Naive thymus-derived CD8-positive, alpha-beta T cell (primary cell): ENCODE results near the gene SORL1. TPM values are rescaled to one million over a fixed set of nuclear protein-coding genes. Genes with fewer than 3 reads are reported as not detected.
A peak's percentile ranks its signal among the peaks of the same experiment; 100 is the strongest.

Experiments used
- ATAC-seq, 2 donors: fragments of 150-1000 bp; cut with Tn5 transposase in 1 of 2; sonication (Bioruptor Pico), chemical (Tn5 transposase) in 1 of 2; 1 replicate in 1 of 2; 2 replicates in 1 of 2; pipeline ENCODE4 v1.10.0; 2021; ENCODE audit warnings: mild to moderate bottlenecking in 2 of 2, moderate library complexity in 2 of 2
- POLR2A ChIA-PET: fragments of 350-600 bp; sonication (Branson Sonifier 250); formaldehyde crosslinking; loops from one replicate; lab custom pipeline; 2021; ENCODE audit warnings: antibody characterized with exemption; lab: Charles Lee
- DNase-seq, 10 donors: peaks; one replicate each; pipeline versions ENCODE4 v3.0.0 to v3.0.0-alpha.2; 2020 to 2022
- H3K27ac Mint-ChIP-seq, 10 donors: one replicate each; pipeline ENCODE4 v1.8.0; 2020 to 2022; ENCODE audit warnings: mild to moderate bottlenecking in 10 of 10, mixed read lengths in 10 of 10, moderate library complexity in 4 of 10, inconsistent platforms in 1 of 10
- H3K27me3 Mint-ChIP-seq, 5 donors: one replicate each; pipeline ENCODE4 v1.8.0; 2021 to 2022; ENCODE audit warnings: mixed read lengths in 5 of 5
- H3K36me3 Mint-ChIP-seq, 3 donors: one replicate each; pipeline ENCODE4 v1.8.0; 2020 to 2022; ENCODE audit warnings: mixed read lengths in 3 of 3, mild to moderate bottlenecking in 2 of 3, inconsistent platforms in 1 of 3
- H3K4me1 Mint-ChIP-seq, 4 donors: one replicate each; pipeline ENCODE4 v1.8.0; 2021 to 2022; ENCODE audit warnings: mixed read lengths in 4 of 4
- H3K4me3 Mint-ChIP-seq, 10 donors: one replicate each; pipeline ENCODE4 v1.8.0; 2020 to 2022; ENCODE audit warnings: mild to moderate bottlenecking in 10 of 10, mixed read lengths in 10 of 10, moderate library complexity in 6 of 10, inconsistent platforms in 1 of 10
- H3K9me3 Mint-ChIP-seq, 9 donors: one replicate each; pipeline ENCODE4 v1.8.0; 2020 to 2022; ENCODE audit warnings: mixed read lengths in 9 of 9, mild to moderate bottlenecking in 3 of 9, inconsistent platforms in 1 of 9, moderate library complexity in 1 of 9
- polyA plus RNA-seq, 3 donors: library from polyadenylated mRNA; unstranded; fragments of 300-500 nt; fragmentation: Illumina TruSeq; gene quantifications; one replicate each; pipeline ENCODE4 v1.2.3, GENCODE V29; 2021
- total RNA-seq, 8 experiments: library from RNA in 2 of 8; stranded (reverse) in 2 of 8; gene quantifications; one replicate each; pipeline ENCODE4 v1.2.3 and lab custom pipeline; 2021 to 2026

The SORL1 gene
- total and polyA plus RNA-seq, 5 experiments from 2014 or later, result 157 to 419 (median 230) TPM

DNA sequence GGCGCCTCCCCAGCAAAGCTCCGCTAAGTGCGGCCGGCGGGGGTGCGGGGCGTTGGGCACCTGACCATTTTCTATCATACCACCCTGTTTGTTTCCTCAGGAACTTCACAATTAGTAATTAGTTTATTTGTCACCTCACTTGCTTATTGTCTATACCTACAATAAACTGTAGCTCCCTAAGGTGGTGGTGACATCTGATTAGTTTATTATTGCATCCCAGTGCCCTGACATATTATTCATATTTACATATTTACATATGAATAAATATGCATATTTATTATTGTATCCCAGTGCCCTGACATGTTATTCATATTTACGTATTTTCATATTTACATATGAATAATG is 24.7 kb upstream of the SORL1 start:
- ATAC-seq (no peak), DNase-seq (no peak)
- POLR2A ChIA-PET, result interaction anchor here (0.6 to 14.3 kb wide), 15 partner anchors 10 to 1235 kb away, joined by 3 to 275 read pairs (median 4); partner anchors contain the start of genes SC5D, SORL1 and SORL1-AS1
- Mint-ChIP-seq H3K27me3 (no peaks in the 10 kb centered on the region), H3K9me3 (peaks cover 0 to 3% (median 0%) of the 10 kb centered on the region in 9 donors), H3K36me3 (peaks cover 0 to 5% (median 3%) of the 10 kb centered on the region in 3 donors), H3K27ac (peak overlapping the region in 1 of 10 donors; percentile 79), H3K4me3 (peak overlapping the region in 8 of 10 donors; percentile 40 to 77 (median 66)), H3K4me1 (peaks cover 27 to 73% (median 48%) of the 10 kb centered on the region in 4 donors)

DNA sequence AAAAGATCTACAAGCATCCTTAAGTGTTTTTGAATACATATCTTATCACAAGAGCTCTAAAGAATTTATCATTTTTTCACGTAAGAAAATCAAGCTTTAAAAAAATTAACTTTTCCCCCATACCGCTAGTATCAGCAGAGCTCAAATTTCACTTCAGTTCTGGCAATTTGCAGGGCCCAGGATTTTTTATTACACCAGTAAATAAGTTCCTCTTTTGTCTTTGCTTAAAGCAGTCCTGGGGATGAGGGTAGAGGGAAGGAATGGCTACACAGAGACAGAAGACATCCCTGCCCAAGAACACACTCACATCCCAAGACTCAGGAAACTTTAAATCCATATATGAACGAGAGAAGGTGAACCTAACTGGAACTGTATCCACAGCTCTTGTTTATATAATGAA is 22.6 kb upstream of the SORL1 start:
- Mint-ChIP-seq H3K9me3 (peaks cover 0 to 3% (median 0%) of the 10 kb centered on the region in 9 donors), H3K4me3 (no peak overlapping the region), H3K36me3 (peaks cover 0 to 5% (median 3%) of the 10 kb centered on the region in 3 donors), H3K27me3 (no peaks in the 10 kb centered on the region), H3K27ac (peak overlapping the region in 2 of 10 donors; percentile 24 to 47), H3K4me1 (peaks cover 15 to 53% (median 27%) of the 10 kb centered on the region in 4 donors)
- DNase-seq (no peak), ATAC-seq (no peak)
- POLR2A ChIA-PET, result interaction anchor here (0.7 to 14.3 kb wide), 4 partner anchors 7 to 62 kb away, joined by 3 to 275 read pairs (median 4); partner anchors contain the start of genes SORL1 and SORL1-AS1

DNA sequence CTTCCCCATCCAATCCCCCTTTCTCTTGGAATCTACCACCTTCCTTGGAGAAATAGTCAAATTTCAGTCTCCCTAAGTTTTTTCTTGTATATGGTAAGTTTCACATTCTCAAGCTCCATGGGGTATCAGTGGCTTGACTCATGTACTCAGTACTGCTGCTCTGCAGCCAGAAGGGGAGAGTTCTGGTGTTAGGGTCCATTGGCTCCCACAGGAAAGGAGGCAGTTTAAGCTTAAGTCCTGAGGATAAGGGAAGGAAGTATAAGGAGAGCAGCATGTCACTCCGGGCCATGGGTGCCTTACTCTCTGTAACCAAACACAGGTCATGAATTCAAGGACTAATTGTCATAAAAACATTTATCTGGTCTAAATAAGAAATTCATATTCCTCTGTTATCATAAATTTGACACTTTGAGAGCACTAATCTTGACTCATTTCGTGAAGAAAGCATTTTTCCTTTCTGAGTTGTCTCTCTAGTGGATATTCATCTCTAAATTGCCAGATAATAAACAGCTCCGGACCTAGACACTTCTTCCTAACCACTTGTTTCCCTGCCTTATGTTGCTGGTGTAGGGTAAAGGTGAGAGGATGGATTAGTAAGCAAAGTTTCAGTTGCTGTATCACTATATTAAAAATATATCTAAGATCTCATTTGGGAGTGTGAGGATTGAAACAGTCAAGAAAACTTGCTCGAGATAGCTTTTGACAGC is 20.1 kb upstream of the SORL1 start:
- Mint-ChIP-seq H3K27ac (peak overlapping the region in 8 of 10 donors; percentile 15 to 69 (median 54)), H3K27me3 (no peaks in the 10 kb centered on the region), H3K36me3 (peaks cover 0 to 3% (median 0%) of the 10 kb centered on the region in 3 donors), H3K4me1 (peaks cover 12 to 59% (median 32%) of the 10 kb centered on the region in 4 donors), H3K9me3 (no peaks in the 10 kb centered on the region), H3K4me3 (no peak overlapping the region)
- no peak for DNase-seq
- ATAC-seq, result no peak
- POLR2A ChIA-PET, result interaction anchor here (0.9 to 14.3 kb wide), 3 partner anchors 9 to 14 kb away, joined by 3 to 275 read pairs (median 3); partner anchors contain the start of genes SORL1 and SORL1-AS1

DNA sequence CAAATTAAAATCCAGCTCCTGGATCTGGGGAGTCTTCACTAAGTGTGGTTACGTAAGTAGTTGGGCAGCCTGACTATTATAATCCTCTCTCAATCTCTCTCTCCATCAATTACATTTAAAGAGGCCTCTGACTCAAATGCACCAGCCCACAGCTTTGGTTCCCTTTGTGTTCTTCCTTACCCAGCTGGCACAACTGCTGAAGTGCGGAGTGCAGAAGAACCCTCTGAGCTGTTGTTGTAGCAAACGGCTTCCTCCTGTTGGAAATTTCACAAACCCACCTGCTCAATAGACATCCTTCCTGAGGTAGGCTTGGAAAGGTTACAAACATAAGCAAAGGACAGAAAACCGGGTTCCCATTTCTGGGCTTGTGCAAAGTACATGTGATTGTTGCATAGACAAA is 17.0 kb upstream of the SORL1 start:
- no peaks in the 10 kb centered on the region for H3K27me3 Mint-ChIP-seq
- POLR2A ChIA-PET, result interaction anchor here (0.6 to 14.3 kb wide), 4 partner anchors 11 to 625 kb away, joined by 3 to 275 read pairs (median 3); partner anchors contain the start of genes SORL1 and SORL1-AS1
- peaks cover 13 to 50% (median 46%) of the 10 kb centered on the region in 4 donors for H3K4me1 Mint-ChIP-seq
- H3K9me3 Mint-ChIP-seq, result no peaks in the 10 kb centered on the region
- no peak overlapping the region for H3K4me3 Mint-ChIP-seq
- H3K27ac Mint-ChIP-seq, result peak overlapping the region in 9 of 10 donors; percentile 5 to 83 (median 44)
- DNase-seq, result no peak
- H3K36me3 Mint-ChIP-seq, result peaks cover 0 to 5% (median 5%) of the 10 kb centered on the region in 3 donors
- no peak for ATAC-seq

DNA sequence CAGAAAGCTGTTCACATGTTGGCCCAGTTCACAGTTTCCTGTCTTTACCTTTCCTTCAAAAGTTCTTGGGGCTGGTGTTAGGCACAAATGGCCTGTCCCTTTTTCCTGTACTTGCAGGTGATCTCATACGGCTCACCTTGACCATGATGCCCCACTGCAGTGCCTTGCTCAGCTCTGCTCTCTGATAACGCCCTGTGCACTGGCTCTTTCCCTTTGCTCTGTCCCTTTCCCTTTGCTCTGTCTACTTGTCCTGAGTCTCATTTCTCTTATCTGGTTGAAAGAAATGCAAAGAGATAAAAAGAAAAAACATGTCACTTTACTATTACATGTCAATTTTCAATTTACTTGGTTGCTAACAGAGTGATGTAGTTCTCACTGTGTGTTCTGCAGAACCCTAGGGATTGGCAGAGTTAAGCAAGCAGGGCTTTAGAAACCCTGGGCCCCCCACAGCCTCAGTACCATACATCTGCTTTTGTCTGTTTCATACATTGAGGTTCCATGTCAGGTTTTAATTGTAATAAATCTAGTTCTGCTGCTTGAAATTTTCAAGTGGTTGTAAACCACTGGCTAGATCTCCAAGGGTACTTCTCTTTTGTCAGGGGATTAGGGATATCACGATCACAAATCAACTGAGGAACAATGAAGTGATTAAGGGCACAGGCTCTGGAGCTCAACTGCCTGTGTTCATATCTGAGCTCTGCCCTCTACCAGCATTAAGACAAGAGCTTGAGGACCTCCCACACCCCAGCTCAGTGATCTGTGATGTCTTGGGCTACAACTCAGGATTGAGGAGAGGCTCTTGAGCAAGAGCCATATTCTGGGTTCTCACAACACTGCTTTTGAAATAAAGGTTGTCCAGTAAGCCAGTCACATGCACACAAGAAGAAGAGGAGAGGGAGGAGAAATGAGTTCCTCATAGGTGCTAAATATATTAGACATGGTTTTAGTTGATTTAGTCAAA is 16.3 kb upstream of the SORL1 start:
- H3K27me3 Mint-ChIP-seq, result no peaks in the 10 kb centered on the region
- DNase-seq, result no peak
- H3K36me3 Mint-ChIP-seq, result peaks cover 0 to 5% (median 5%) of the 10 kb centered on the region in 3 donors
- no peaks in the 10 kb centered on the region for H3K9me3 Mint-ChIP-seq
- no peak for ATAC-seq
- peaks cover 14 to 57% (median 46%) of the 10 kb centered on the region in 4 donors for H3K4me1 Mint-ChIP-seq
- POLR2A ChIA-PET, result interaction anchor here (0.6 to 14.3 kb wide), 4 partner anchors 11 to 625 kb away, joined by 3 to 275 read pairs (median 3); partner anchors contain the start of genes SORL1 and SORL1-AS1
- peak overlapping the region; percentile 5 to 73 (median 40) for H3K27ac Mint-ChIP-seq
- H3K4me3 Mint-ChIP-seq, result no peak overlapping the region

DNA sequence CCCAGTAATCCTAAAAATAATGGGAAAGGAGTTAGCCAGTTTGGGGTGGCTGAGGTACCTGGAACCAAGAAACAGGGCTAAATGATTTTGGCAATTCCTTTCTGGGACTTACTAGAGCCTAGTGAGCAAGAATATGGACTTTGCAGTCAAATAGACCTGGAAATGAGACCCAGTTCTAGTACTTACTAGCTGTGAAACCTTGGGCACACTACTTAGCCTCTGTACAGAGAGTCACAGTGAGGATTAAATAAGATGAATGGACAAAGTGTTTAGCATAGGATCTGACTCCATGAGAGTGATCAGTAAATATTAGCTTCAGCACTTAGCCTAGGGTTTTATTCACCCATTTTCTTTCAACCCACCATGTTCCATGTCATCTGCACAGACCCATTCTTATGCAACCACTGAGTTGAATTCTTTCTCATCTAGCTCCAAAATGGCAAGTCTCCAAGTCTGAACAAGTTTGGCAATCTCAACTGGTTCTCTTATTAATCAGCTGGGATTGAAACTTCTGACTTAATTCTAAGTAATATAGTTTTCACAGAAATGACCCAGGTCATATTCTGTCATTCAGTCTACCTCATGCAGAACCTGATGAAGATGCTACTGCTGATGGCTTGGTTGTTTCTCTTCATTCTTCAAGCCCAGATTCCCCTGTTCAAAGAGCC is 15.0 kb upstream of the SORL1 start:
- DNase-seq, result no peak
- peak overlapping the region in 4 of 10 donors; percentile 15 to 52 (median 29) for H3K27ac Mint-ChIP-seq
- ATAC-seq, result no peak
- no peaks in the 10 kb centered on the region for H3K27me3 Mint-ChIP-seq
- H3K4me3 Mint-ChIP-seq, result no peak overlapping the region
- peaks cover 0 to 12% (median 7%) of the 10 kb centered on the region in 3 donors for H3K36me3 Mint-ChIP-seq
- POLR2A ChIA-PET, result interaction anchor here (0.5 to 14.3 kb wide), 2 partner anchors 8 to 9 kb away, joined by 4 to 275 read pairs; partner anchors contain the start of genes SORL1 and SORL1-AS1
- H3K9me3 Mint-ChIP-seq, result no peaks in the 10 kb centered on the region
- H3K4me1 Mint-ChIP-seq, result peaks cover 14 to 52% (median 47%) of the 10 kb centered on the region in 4 donors

DNA sequence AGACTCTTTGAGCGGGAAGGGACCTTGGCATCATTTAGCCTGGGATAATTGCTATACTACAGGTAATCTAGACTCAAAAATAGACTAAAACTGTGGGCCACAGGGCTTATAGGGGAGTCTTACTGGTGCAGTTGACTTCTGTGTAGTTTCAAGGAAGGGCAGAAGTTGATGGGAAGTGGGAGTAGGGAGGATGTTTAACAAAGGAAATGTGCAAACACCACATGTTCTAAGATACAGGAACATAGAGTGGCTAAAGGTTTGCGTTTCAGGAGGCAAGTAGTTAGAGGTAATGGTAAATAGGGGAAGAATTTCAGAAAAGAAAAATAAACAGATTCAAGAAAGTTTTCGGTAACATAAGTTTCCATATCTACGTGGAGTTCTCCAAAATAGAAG is 14.4 kb upstream of the SORL1 start:
- DNase-seq (no peak), ATAC-seq (no peak)
- peak overlapping the region in 3 of 10 donors; percentile 15 to 36 (median 16) for H3K27ac Mint-ChIP-seq
- no peaks in the 10 kb centered on the region for H3K9me3 Mint-ChIP-seq
- H3K4me1 Mint-ChIP-seq, result peaks cover 14 to 52% (median 47%) of the 10 kb centered on the region in 4 donors
- no peaks in the 10 kb centered on the region for H3K27me3 Mint-ChIP-seq
- no peak overlapping the region for H3K4me3 Mint-ChIP-seq
- POLR2A ChIA-PET, result interaction anchor here (1.3 to 14.3 kb wide), 2 partner anchors 9 to 10 kb away, joined by 4 to 275 read pairs; partner anchors contain the start of genes SORL1 and SORL1-AS1
- peaks cover 0 to 13% (median 10%) of the 10 kb centered on the region in 3 donors for H3K36me3 Mint-ChIP-seq

DNA sequence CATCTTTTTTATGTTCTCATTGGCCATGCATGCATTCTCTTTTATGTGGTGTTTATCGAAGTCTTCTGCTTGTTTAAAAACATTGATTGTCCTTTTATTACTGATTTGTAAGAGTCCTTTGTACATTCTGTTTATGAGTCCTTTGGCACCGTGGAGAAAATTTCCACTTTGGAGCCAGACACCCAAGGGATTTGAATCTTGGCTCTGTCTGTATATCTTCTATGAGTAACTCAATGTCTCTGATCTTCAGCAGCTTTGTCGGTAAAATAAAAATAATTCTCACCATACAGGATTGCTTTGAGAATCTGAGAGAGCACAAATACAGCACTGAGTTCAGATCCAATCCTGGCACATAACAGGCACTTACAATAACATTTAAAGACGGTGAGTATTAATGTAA is 12.8 kb upstream of the SORL1 start:
- Mint-ChIP-seq H3K4me1 (peaks cover 17 to 61% (median 55%) of the 10 kb centered on the region in 4 donors), H3K27ac (no peak overlapping the region), H3K36me3 (peaks cover under 1 to 19% (median 17%) of the 10 kb centered on the region in 3 donors), H3K9me3 (no peaks in the 10 kb centered on the region), H3K27me3 (no peaks in the 10 kb centered on the region), H3K4me3 (no peak overlapping the region)
- no peak for ATAC-seq
- no peak for DNase-seq
- POLR2A ChIA-PET, result interaction anchor here (5.0 kb wide), 1 partner anchor 12 kb away, joined by 28 read pairs; the partner anchor contains the start of genes SORL1 and SORL1-AS1

DNA sequence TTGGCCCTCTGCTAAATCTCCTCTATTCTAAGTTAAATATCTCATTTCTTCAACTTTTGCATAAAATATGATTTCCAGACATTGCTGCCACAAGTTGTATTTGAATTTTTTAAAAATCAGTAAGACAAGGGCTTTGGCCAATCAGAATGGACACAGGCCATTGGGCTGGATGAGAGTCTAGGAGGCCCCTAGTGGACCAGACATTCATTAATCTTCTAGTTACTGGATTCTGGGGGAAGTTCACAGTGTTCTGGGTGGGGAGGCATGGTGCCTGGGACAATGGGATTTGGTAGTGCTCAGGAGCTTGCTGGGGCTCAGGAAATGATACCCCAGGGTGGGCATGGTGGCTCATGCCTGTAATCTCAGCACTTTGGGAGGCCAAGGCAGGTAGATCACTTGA is 12.4 kb upstream of the SORL1 start:
- Mint-ChIP-seq H3K9me3 (no peaks in the 10 kb centered on the region), H3K4me3 (no peak overlapping the region), H3K36me3 (peaks cover 3 to 23% (median 21%) of the 10 kb centered on the region in 3 donors), H3K27ac (no peak overlapping the region), H3K4me1 (peaks cover 19 to 62% (median 56%) of the 10 kb centered on the region in 4 donors), H3K27me3 (no peaks in the 10 kb centered on the region)
- DNase-seq (no peak), ATAC-seq (no peak)
- POLR2A ChIA-PET, result interaction anchor here (5.0 to 13.8 kb wide), 2 partner anchors 8 to 12 kb away, joined by 28 to 275 read pairs; partner anchors contain the start of genes SORL1 and SORL1-AS1

DNA sequence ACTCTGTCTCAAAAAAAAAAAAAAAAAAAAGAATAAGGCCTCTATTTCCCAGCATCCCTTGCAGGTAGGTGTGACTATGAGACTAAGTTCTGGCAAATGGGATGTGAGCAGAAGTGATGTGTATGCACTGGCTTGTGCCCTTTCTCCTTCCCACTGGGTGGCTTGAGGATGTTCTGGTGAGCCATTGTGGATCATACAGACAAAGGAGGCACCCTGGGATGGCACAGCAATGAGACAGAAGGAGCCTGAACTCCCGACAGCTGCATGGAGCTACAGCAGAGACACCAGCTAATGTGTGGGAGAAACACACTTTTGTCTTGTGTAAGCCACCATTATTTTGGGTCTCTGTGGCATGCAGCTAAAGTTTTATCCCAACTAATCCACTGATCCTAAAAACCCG is 10.6 kb upstream of the SORL1 start:
- H3K36me3 Mint-ChIP-seq, result peaks cover 13 to 40% (median 21%) of the 10 kb centered on the region in 3 donors
- H3K27me3 Mint-ChIP-seq, result no peaks in the 10 kb centered on the region
- H3K4me1 Mint-ChIP-seq, result peaks cover 21 to 62% (median 56%) of the 10 kb centered on the region in 4 donors
- POLR2A ChIA-PET, result interaction anchor here (0.7 to 13.8 kb wide), 3 partner anchors 10 to 49 kb away, joined by 3 to 275 read pairs (median 28); partner anchors contain the start of genes SORL1 and SORL1-AS1
- no peak overlapping the region for H3K4me3 Mint-ChIP-seq
- no peak overlapping the region for H3K27ac Mint-ChIP-seq
- no peak for ATAC-seq
- no peaks in the 10 kb centered on the region for H3K9me3 Mint-ChIP-seq
- no peak for DNase-seq

DNA sequence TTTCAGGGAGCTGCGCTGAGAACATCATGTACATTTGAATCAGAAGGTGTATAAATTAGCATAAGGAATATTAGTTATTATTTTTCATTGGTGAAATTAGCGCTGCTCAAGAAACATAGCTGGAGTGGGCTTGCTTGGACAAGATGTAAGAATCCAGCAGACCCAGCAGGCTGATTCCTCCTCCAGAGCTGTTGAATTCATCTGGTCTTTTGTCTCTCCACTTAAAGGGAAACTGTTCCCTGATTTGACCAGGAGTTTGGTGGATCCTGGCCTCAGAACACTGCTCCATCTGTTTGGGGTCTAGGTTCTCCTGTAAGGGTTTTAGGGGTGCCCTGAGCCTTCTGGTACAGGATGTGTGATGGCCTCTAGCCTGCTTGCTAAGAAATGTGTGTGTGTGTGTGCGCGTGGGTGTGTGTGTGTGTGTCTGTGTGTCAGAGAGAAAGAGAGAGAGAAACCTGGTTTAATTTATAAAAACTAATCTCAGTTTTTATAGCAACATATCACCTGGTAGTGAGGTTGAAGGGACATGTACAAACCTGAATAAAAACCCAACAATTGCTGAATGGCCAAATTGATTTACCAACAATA is 8.3 kb upstream of the SORL1 start:
- ATAC-seq (no peak), DNase-seq (no peak)
- POLR2A ChIA-PET, result interaction anchor here (0.9 to 13.8 kb wide), 3 partner anchors 8 to 26 kb away, joined by 3 to 275 read pairs (median 28); partner anchors contain the start of genes SORL1 and SORL1-AS1
- Mint-ChIP-seq H3K4me1 (peaks cover 30 to 70% (median 62%) of the 10 kb centered on the region in 4 donors), H3K36me3 (peaks cover 19 to 51% (median 33%) of the 10 kb centered on the region in 3 donors), H3K27me3 (no peaks in the 10 kb centered on the region), H3K27ac (peak overlapping the region in 9 of 10 donors; percentile 0 to 98 (median 87)), H3K4me3 (peak overlapping the region in 5 of 10 donors; percentile 2 to 67 (median 12)), H3K9me3 (peaks cover 0 to 3% (median 0%) of the 10 kb centered on the region in 9 donors)
